Keratinocyte (primary cell): ENCODE measurements around the gene DPAGT1. TPM values are rescaled to one million over a fixed set of nuclear protein-coding genes. Genes with fewer than 3 reads are reported as not detected.

Experiments
- DNase-seq: peaks from one replicate; pipeline ENCODE4 v3.0.0-alpha.2; 2011; ENCODE audit warnings: low read depth, missing footprints, low spot score
- FAIRE-seq: peaks from 2 replicates; lab custom pipeline; 2011; peaks lifted over from hg19 to GRCh38; lab: Jason Lieb, UNC
- H2AFZ ChIP-seq: 2 replicates; pipeline ENCODE4 v1.6.0; 2012; ENCODE audit warnings: low read length, control low read depth, inconsistent platforms; ENCODE audit not compliant: control insufficient read depth
- H3K27ac ChIP-seq: 2 replicates; pipeline ENCODE4 v1.5.1; 2011; ENCODE audit warnings: low read length; ENCODE audit not compliant: control insufficient read depth, insufficient read depth
- H3K27me3 ChIP-seq: 3 replicates; pipeline ENCODE4 v1.6.0; 2011; ENCODE audit warnings: low read length; ENCODE audit not compliant: control insufficient read depth, insufficient read depth; ENCODE audit errors: extremely low read depth
- H3K36me3 ChIP-seq, 2 experiments: 2 replicates in 1 of 2; 3 replicates in 1 of 2; pipeline ENCODE4 v1.5.1; 2011; ENCODE audit warnings: low read length in 2 of 2, mild to moderate bottlenecking in 1 of 2; ENCODE audit not compliant: control insufficient read depth in 2 of 2, insufficient read depth in 2 of 2; ENCODE audit errors: extremely low read depth in 1 of 2
- H3K4me1 ChIP-seq: 3 replicates; pipeline ENCODE4 v1.5.1; 2011; ENCODE audit warnings: low read length; ENCODE audit not compliant: control insufficient read depth, insufficient read depth; ENCODE audit errors: extremely low read depth
- H3K4me2 ChIP-seq: 3 replicates; pipeline ENCODE4 v1.6.0; 2011; ENCODE audit warnings: low read depth, low read length; ENCODE audit not compliant: control insufficient read depth, insufficient read depth; ENCODE audit errors: extremely low read depth
- H3K4me3 ChIP-seq, 3 experiments: fragments of 200-600 bp in 1 of 3; sonication (generic) in 1 of 3; 2 replicates in 2 of 3; 3 replicates in 1 of 3; pipeline ENCODE4 v1.5.1; 2011 to 2016; ENCODE audit warnings: low read length in 3 of 3, mild to moderate bottlenecking in 3 of 3, control low read depth in 2 of 3, inconsistent platforms in 1 of 3, low read depth in 1 of 3, mixed read lengths in 1 of 3, mixed run types in 1 of 3, moderate library complexity in 1 of 3; ENCODE audit not compliant: control insufficient read depth in 2 of 3, insufficient read depth in 2 of 3; ENCODE audit errors: extremely low read depth in 1 of 3
- H3K79me2 ChIP-seq: 2 replicates; pipeline ENCODE4 v1.6.0; 2012; ENCODE audit warnings: low read length; ENCODE audit not compliant: control insufficient read depth, insufficient read depth
- H3K9ac ChIP-seq: 3 replicates; pipeline ENCODE4 v1.6.0; 2011; ENCODE audit warnings: low read length; ENCODE audit not compliant: control insufficient read depth, insufficient read depth; ENCODE audit errors: extremely low read depth
- H3K9me1 ChIP-seq: 3 replicates; pipeline ENCODE4 v1.6.0; 2011; ENCODE audit warnings: low read length; ENCODE audit not compliant: control insufficient read depth, insufficient read depth; ENCODE audit errors: extremely low read depth
- H3K9me3 ChIP-seq: 2 replicates; pipeline ENCODE4 v1.5.1; 2012; ENCODE audit warnings: low read depth, low read length; ENCODE audit not compliant: control insufficient read depth
- H4K20me1 ChIP-seq: 3 replicates; pipeline ENCODE4 v1.6.0; 2011; ENCODE audit warnings: low read length; ENCODE audit not compliant: control insufficient read depth, insufficient read depth; ENCODE audit errors: extremely low read depth
- CTCF ChIP-seq, 3 experiments: IDR thresholded peaks in 1 of 3; conservative IDR thresholded peaks in 1 of 3; optimal IDR thresholded peaks in 1 of 3; 2 replicates in 2 of 3; 3 replicates in 1 of 3; pipeline versions ENCODE3 to v1.5.1; 2011; ENCODE audit warnings: low read length in 3 of 3, mild to moderate bottlenecking in 3 of 3, moderate library complexity in 2 of 3, control low read depth in 1 of 3, inconsistent platforms in 1 of 3; ENCODE audit not compliant: insufficient read depth in 2 of 3; ENCODE audit errors: extremely low read depth in 1 of 3
- EZH2 ChIP-seq: IDR thresholded peaks from one replicate; pipeline ENCODE4 v1.6.1; 2012; ENCODE audit warnings: inconsistent platforms, mild to moderate bottlenecking, low read length, moderate library complexity
- dilution Hi-C: fragments of 300-500 bp; cut with MboI; formaldehyde crosslinking; loops from one replicate; pipeline ENCODE4 v1.7.0; 2020; ENCODE audit warnings: low sequenced_read_pairs; ENCODE audit not compliant: extremely low pct_ligation_motif_present
- polyA plus RNA-seq, 5 experiments: library from polyadenylated mRNA; depleted of rRNA in 3 of 5; stranded (reverse) in 3 of 5; stranded (forward) in 1 of 5; unstranded in 1 of 5; fragments of >200 nt; gene quantifications; 1 replicate in 1 of 5; 2 replicates in 3 of 5; 3 replicates in 1 of 5; pipeline versions ENCODE4 v1.2.1 to v1.2.3, GENCODE V29; 2011 to 2012; ENCODE audit warnings: missing spikeins in 2 of 5, low read depth in 1 of 5, low replicate concordance in 1 of 5

The DPAGT1 gene
- polyA plus RNA-seq, 1 donor (not counting 4 experiments of a cell fraction or from before 2014, with no cell fraction given), result 59.7 TPM

- no peak for FAIRE-seq
- H4K20me1 ChIP-seq, result peaks cover 4% of the 10 kb centered on the region
Observed at GRCh38 chr11:119052163-119052814, 49.4 kb downstream of the DPAGT1 start.

GRCh38 chr11:119051440-119052162 lies 50.1 kb downstream of the DPAGT1 start:
- Histone ChIP-seq H2AFZ (no peak overlapping the region), H3K9me1 (no peaks in the 10 kb centered on the region), H3K79me2 (peaks cover 34% of the 10 kb centered on the region), H3K4me1 (peaks cover 10% of the 10 kb centered on the region), H3K27ac (no peak overlapping the region), H3K27me3 (no peaks in the 10 kb centered on the region), H3K9me3 (no peaks in the 10 kb centered on the region), H3K9ac (no peak overlapping the region), H3K4me2 (no peak overlapping the region), H4K20me1 (peaks cover 4% of the 10 kb centered on the region), H3K36me3 (peaks cover 68 to 76% of the 10 kb centered on the region in 2 experiments), H3K4me3 (no peak overlapping the region)
- dilution Hi-C loops, result no loop called here
- TF ChIP-seq EZH2 (no peak), CTCF (optimal IDR thresholded peaks at IDR 0.05 in 1 of 3, IDR thresholded peaks at IDR 0.05 in 1 of 3, conservative IDR thresholded peaks at IDR 0.05 in 1 of 3; ENCODE audit: extremely low read depth in 1 of 3, insufficient read depth in 2 of 3, low read length in 3 of 3) (no peak)
- FAIRE-seq (no peak), DNase-seq (no peak)

More at GRCh38 chr11:119052163-119052814, 49.4 kb downstream of the DPAGT1 start:
- H3K9ac ChIP-seq, result no peak overlapping the region
- no peak overlapping the region for H3K4me3 ChIP-seq
- peaks cover 36% of the 10 kb centered on the region for H3K79me2 ChIP-seq
- H3K4me1 ChIP-seq, result peaks cover 10% of the 10 kb centered on the region
- DNase-seq, result no peak
- dilution Hi-C loops, result no loop called here
- H3K4me2 ChIP-seq, result no peak overlapping the region
- H2AFZ ChIP-seq, result no peak overlapping the region
- H3K27ac ChIP-seq, result no peak overlapping the region
- no peaks in the 10 kb centered on the region for H3K27me3 ChIP-seq
- peaks cover 64 to 76% of the 10 kb centered on the region in 2 experiments for H3K36me3 ChIP-seq
- no peak for TF ChIP-seq EZH2
- TF ChIP-seq CTCF (optimal IDR thresholded peaks at IDR 0.05 in 1 of 3, IDR thresholded peaks at IDR 0.05 in 1 of 3, conservative IDR thresholded peaks at IDR 0.05 in 1 of 3; ENCODE audit: extremely low read depth in 1 of 3, insufficient read depth in 2 of 3, low read length in 3 of 3), result no peak
- no peaks in the 10 kb centered on the region for H3K9me3 ChIP-seq
- no peaks in the 10 kb centered on the region for H3K9me1 ChIP-seq
